ENCODE data around the gene PICK1. TPM values are rescaled to one million over a fixed set of nuclear protein-coding genes. Genes with fewer than 3 reads are reported as not detected.
A peak's percentile ranks its signal among the peaks of the same experiment; 100 is the strongest.
"Not testable (repeated sequence)": the region's sequence is repeated elsewhere in the genome, so short reads cannot be mapped to it uniquely, and the experiment has no call there.

PICK1 gene
- total RNA-seq, 1 experiment from 2014 or later = 35.7 TPM

DNA sequence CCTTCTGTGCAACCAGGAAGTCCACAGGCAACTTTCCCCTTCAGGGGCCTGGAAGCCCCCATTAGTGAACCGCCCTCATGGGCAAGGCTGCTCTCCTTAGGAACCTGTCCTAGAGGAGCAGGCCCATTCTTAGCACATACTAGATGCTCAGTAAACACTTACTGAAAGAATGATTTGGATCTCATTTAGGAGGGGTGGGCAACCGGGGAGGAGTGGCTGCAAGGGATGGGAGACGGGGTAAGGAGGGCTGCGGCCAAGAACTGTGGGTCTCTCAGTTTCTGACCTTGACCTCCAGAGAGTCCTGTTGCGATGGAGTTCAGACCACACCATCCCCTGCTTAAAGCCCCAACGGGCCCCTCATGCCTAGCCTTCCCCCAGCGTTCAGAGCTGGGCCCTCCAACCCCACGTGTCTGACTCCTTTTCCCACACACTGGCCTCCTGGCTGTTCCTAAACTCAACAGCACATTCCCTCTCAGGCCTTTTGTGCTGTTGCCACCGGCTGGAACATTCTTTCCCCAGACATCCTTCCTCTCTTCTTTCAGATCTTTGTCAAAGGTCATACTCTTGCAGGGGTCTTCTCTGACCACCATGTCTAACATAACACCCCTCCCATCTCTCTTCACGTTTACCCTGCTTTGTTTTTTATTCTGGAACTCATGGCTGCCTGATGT lies 20.7 kb upstream of the PICK1 start:
- H3K9me3 ChIP-seq (ENCODE audit: control insufficient read depth, low read depth, low read length) = no peaks in the 10 kb centered on the region
- H4K5ac ChIP-seq (ENCODE audit: insufficient read length, low read depth, low read length) = no peak overlapping the region
- H3K56ac ChIP-seq (ENCODE audit: insufficient read length, low read depth, low read length) = no peak overlapping the region
- H3K4me1 ChIP-seq (ENCODE audit: insufficient read depth, low read length) = peaks cover 4% of the 10 kb centered on the region; the same call in 1 of the 2 replicates
- TF ChIP-seq, protein P1, sequence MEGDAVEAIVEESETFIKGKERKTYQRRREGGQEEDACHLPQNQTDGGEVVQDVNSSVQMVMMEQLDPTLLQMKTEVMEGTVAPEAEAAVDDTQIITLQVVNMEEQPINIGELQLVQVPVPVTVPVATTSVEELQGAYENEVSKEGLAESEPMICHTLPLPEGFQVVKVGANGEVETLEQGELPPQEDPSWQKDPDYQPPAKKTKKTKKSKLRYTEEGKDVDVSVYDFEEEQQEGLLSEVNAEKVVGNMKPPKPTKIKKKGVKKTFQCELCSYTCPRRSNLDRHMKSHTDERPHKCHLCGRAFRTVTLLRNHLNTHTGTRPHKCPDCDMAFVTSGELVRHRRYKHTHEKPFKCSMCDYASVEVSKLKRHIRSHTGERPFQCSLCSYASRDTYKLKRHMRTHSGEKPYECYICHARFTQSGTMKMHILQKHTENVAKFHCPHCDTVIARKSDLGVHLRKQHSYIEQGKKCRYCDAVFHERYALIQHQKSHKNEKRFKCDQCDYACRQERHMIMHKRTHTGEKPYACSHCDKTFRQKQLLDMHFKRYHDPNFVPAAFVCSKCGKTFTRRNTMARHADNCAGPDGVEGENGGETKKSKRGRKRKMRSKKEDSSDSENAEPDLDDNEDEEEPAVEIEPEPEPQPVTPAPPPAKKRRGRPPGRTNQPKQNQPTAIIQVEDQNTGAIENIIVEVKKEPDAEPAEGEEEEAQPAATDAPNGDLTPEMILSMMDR (conservative IDR thresholded peaks at IDR 0.05) = no peak
- H2BK20ac ChIP-seq (ENCODE audit: low read depth, low read length, poor library complexity, severe bottlenecking) = no peak overlapping the region
- Mint-ChIP-seq H3K9me3 (no peaks in the 10 kb centered on the region), H3K4me3 (no peak overlapping the region), H3K4me1 (peaks cover 13 to 35% of the 10 kb centered on the region in 2 experiments), H3K36me3 (ENCODE audit: insufficient read depth in 1 of 3, low read depth in 3 of 3) (no peaks in the 10 kb centered on the region), H3K27me3 (ENCODE audit: low read depth) (peaks cover 12% of the 10 kb centered on the region), H3K27ac (peak overlapping the region in 1 of 3 experiments; percentile 6; a peak in 1 of 7 replicates)
- no peaks in the 10 kb centered on the region for H4K20me1 ChIP-seq (ENCODE audit: control insufficient read depth, insufficient read depth, insufficient read length)
- no peak overlapping the region for H3T11ph ChIP-seq (ENCODE audit: low read length)
- H2BK120ac ChIP-seq (ENCODE audit: low read depth, low read length, poor library complexity, severe bottlenecking) = no peak overlapping the region
- H2BK15ac ChIP-seq (ENCODE audit: low read depth, low read length) = no peak overlapping the region
- H4K91ac ChIP-seq (ENCODE audit: insufficient read length, low read depth, low read length) = no peak overlapping the region
- H2BK12ac ChIP-seq (ENCODE audit: insufficient read length, low read depth, low read length) = no peak overlapping the region
- H3K4ac ChIP-seq (ENCODE audit: low read depth, low read length) = no peak overlapping the region
- H3K79me2 ChIP-seq (ENCODE audit: insufficient read depth, low read length) = no peaks in the 10 kb centered on the region
- H3K79me1 ChIP-seq (ENCODE audit: insufficient read depth, low read depth, low read length, poor library complexity, severe bottlenecking) = no peaks in the 10 kb centered on the region
- no peak overlapping the region for H3K18ac ChIP-seq (ENCODE audit: insufficient read length, low read depth, low read length)
- no peak for DNase-seq
- H3K23ac ChIP-seq (ENCODE audit: insufficient read length, low read depth, low read length) = no peak overlapping the region
- WGBS (ENCODE audit: extremely low coverage, insufficient read length, low lambda C conversion rate) = no CpG with 5 or more reads among the region's 10 CpGs
- no peak overlapping the region for H2AK5ac ChIP-seq (ENCODE audit: insufficient read length, low read length)
- no peak overlapping the region for H3K9ac ChIP-seq (ENCODE audit: extremely low read depth, insufficient read length, low read length)
- H4K8ac ChIP-seq (replicated peaks; ENCODE audit: insufficient read length, low read depth, low read length) = no peak overlapping the region
- no peaks in the 10 kb centered on the region for H3K27me3 ChIP-seq (ENCODE audit: insufficient read depth, low read length)
- no peak overlapping the region for H3K14ac ChIP-seq (ENCODE audit: insufficient read depth, low read length)
- no peak overlapping the region for H2BK5ac ChIP-seq (ENCODE audit: insufficient read length, low read length)
- H3K4me2 ChIP-seq (ENCODE audit: insufficient read depth, insufficient read length, low read length) = no peak overlapping the region
- H3K23me2 ChIP-seq (ENCODE audit: insufficient read length, low read depth, low read length, poor library complexity, severe bottlenecking) = no peaks in the 10 kb centered on the region
- H2AFZ ChIP-seq (ENCODE audit: low read length) = no peak overlapping the region
- no peak overlapping the region for H3K27ac ChIP-seq (ENCODE audit: insufficient read length, low read depth, low read length)

DNA sequence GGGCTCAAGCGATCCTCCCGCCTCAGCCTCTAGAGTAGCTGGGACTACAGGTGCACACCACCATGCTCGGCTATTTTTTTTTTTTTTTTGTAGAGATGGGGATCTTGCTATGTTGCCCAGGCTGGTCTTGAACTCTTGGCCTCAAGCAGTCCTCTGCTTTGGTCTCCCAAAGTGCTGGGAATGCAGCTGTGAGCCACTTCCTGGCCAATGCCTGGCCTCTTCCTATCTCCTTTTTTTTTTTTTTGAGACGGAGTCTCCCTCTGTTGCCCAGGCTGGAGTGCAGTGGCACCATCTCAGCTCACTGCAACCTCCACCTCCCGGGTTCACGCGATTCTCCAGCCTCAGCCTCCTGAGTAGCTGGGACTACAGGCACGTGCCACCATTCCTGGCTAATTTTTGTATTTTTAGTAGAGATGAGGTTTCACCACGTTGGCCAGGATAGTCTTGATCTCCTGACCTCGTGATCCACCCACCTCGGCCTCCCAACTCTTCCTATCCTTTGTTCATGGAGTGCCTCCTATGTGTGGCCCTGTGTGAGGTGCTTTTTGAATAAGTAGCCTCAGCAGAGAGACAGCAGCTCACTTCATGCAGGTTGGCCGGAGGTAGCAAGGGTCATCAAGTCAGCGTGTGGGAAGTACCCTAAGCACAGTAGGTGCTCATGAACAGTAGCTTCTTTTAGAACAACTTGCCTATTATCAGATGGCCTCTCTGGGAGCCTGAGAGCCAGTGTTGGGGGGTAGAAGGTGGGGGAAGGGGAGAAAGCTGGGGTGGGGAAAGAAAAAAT lies 19.6 kb upstream of the PICK1 start:
- not testable (repeated sequence) for H3K4me2 ChIP-seq (ENCODE audit: insufficient read depth, insufficient read length, low read length); H2AFZ ChIP-seq (ENCODE audit: low read length); H3K9me3 Mint-ChIP-seq; H3K56ac ChIP-seq (ENCODE audit: insufficient read length, low read depth, low read length); H4K20me1 ChIP-seq (ENCODE audit: control insufficient read depth, insufficient read depth, insufficient read length); H3K23ac ChIP-seq (ENCODE audit: insufficient read length, low read depth, low read length); H3K79me2 ChIP-seq (ENCODE audit: insufficient read depth, low read length); H4K8ac ChIP-seq (replicated peaks; ENCODE audit: insufficient read length, low read depth, low read length); H3K27me3 ChIP-seq (ENCODE audit: insufficient read depth, low read length); H2BK12ac ChIP-seq (ENCODE audit: insufficient read length, low read depth, low read length); H2BK20ac ChIP-seq (ENCODE audit: low read depth, low read length, poor library complexity, severe bottlenecking); H3K9me3 ChIP-seq (ENCODE audit: control insufficient read depth, low read depth, low read length); H3K18ac ChIP-seq (ENCODE audit: insufficient read length, low read depth, low read length); H2BK120ac ChIP-seq (ENCODE audit: low read depth, low read length, poor library complexity, severe bottlenecking); H3K79me1 ChIP-seq (ENCODE audit: insufficient read depth, low read depth, low read length, poor library complexity, severe bottlenecking); DNase-seq; H2BK15ac ChIP-seq (ENCODE audit: low read depth, low read length); H3K4me3 Mint-ChIP-seq; H3K4me1 ChIP-seq (ENCODE audit: insufficient read depth, low read length); H3K4ac ChIP-seq (ENCODE audit: low read depth, low read length); H2AK5ac ChIP-seq (ENCODE audit: insufficient read length, low read length); H3K23me2 ChIP-seq (ENCODE audit: insufficient read length, low read depth, low read length, poor library complexity, severe bottlenecking); H4K91ac ChIP-seq (ENCODE audit: insufficient read length, low read depth, low read length); H3K27ac ChIP-seq (ENCODE audit: insufficient read length, low read depth, low read length); H3K36me3 Mint-ChIP-seq (ENCODE audit: insufficient read depth in 1 of 3, low read depth in 3 of 3); H3K14ac ChIP-seq (ENCODE audit: insufficient read depth, low read length); H2BK5ac ChIP-seq (ENCODE audit: insufficient read length, low read length); H3K9ac ChIP-seq (ENCODE audit: extremely low read depth, insufficient read length, low read length); H4K5ac ChIP-seq (ENCODE audit: insufficient read length, low read depth, low read length); H3T11ph ChIP-seq (ENCODE audit: low read length)
- Mint-ChIP-seq H3K4me1 (peaks cover 13 to 35% of the 10 kb centered on the region in 2 experiments), H3K27me3 (ENCODE audit: low read depth) (peaks cover 12% of the 10 kb centered on the region), H3K27ac (peak overlapping the region in 1 of 3 experiments; percentile 50; a peak in 1 of 7 replicates)
- no CpG with 5 or more reads among the region's 13 CpGs for WGBS (ENCODE audit: extremely low coverage, insufficient read length, low lambda C conversion rate)
